LNCAP (cell line): ENCODE data around the gene AFAP1L2.

Experiments used
- TF ChIP-seq, protein P1 (sequence below): fragments of 450-650 bp; IDR thresholded peaks from 2 replicates; pipeline ENCODE4 v1.5.1; 2017; ENCODE audit warnings: mild to moderate bottlenecking

The AFAP1L2 gene

DNA sequence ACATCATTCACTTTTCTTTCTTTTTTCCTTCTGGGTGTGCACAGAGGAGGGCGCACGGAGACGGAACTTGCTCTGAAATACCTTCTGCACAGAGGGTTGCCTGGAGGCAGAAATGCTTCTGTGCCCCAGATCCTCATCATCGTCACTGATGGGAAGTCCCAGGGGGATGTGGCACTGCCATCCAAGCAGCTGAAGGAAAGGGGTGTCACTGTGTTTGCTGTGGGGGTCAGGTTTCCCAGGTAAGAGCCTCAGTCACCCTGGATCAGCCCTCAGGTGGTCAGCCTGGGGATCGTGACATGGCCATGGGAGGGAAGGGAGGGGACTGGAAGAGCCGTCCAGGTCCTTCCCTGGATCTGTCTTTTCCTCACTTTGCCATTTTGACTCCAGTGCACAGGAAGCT, 131.6 kb downstream of the AFAP1L2 start:
- TF ChIP-seq, protein P1, sequence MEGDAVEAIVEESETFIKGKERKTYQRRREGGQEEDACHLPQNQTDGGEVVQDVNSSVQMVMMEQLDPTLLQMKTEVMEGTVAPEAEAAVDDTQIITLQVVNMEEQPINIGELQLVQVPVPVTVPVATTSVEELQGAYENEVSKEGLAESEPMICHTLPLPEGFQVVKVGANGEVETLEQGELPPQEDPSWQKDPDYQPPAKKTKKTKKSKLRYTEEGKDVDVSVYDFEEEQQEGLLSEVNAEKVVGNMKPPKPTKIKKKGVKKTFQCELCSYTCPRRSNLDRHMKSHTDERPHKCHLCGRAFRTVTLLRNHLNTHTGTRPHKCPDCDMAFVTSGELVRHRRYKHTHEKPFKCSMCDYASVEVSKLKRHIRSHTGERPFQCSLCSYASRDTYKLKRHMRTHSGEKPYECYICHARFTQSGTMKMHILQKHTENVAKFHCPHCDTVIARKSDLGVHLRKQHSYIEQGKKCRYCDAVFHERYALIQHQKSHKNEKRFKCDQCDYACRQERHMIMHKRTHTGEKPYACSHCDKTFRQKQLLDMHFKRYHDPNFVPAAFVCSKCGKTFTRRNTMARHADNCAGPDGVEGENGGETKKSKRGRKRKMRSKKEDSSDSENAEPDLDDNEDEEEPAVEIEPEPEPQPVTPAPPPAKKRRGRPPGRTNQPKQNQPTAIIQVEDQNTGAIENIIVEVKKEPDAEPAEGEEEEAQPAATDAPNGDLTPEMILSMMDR: no peak

DNA sequence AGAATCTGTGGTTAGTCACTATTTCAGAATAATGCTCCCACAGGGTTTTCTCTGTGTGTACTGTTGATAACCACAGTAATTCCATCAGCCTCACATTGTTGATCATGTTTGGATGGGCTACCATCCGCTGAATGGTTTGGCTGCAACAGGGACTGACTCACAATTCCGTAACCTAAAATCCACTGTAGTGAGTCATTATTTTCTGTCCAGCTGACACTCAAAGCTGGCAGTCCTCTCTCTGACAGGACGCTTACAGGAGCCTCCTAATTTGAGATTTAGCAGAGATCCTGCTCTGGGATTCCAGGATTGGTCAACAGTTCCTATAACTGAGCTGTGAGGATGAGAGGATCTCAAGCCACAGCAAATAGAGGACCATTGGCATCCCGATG, 132.5 kb downstream of the AFAP1L2 start:
- TF ChIP-seq, protein P1: no peak

DNA sequence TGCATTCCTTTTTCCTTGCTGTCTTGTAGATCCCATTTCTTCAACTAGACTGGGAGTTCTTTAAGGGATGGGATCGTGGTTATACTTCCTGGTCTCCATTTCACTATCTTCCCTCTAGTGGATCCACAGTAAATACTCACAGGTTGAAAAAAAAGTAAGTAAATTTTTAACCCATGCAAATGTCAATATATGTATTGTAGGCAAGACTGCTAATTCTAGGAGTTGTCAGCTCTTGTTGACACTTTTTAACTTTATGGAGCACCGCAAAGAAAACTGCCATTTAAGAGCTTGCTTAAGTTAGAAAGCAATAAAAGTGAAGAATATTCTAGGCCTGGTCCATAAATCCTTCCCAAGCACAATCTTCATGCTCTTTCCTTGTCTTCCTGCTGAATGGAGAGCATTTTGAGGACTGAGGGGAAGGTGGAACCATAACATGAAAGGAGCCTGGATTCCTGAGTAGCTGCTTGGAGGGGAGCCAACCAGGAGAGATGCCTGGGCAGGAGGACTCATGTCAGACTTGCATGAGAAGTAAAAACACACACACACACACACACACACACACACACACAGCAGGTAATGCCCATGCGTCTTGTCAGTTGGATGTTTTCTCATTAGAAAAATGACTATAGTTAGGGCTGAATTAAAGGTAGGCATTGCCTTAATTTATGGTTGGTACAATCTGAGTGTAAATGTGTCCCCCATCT, 133.1 kb downstream of the AFAP1L2 start:
- TF ChIP-seq, protein P1: no peak

DNA sequence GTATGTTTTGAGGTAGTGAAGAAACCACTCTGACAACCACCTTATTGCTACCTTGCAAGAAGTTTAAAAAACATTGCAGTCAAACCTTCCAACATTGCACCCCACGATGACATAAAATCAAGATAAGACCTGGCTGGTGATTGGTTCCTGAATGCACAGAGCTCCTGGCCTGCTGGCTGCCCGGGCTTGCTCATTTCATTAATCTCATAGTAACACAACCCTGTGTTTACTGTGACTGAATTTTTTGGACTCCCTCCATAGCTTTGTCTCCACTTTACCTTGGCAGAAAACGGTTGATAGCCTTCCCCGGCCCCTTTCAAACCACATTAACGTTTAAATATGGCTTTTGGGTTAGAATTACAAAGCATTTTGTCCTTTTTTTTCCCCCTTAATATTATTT, 137.8 kb downstream of the AFAP1L2 start:
- TF ChIP-seq, protein P1: no peak

DNA sequence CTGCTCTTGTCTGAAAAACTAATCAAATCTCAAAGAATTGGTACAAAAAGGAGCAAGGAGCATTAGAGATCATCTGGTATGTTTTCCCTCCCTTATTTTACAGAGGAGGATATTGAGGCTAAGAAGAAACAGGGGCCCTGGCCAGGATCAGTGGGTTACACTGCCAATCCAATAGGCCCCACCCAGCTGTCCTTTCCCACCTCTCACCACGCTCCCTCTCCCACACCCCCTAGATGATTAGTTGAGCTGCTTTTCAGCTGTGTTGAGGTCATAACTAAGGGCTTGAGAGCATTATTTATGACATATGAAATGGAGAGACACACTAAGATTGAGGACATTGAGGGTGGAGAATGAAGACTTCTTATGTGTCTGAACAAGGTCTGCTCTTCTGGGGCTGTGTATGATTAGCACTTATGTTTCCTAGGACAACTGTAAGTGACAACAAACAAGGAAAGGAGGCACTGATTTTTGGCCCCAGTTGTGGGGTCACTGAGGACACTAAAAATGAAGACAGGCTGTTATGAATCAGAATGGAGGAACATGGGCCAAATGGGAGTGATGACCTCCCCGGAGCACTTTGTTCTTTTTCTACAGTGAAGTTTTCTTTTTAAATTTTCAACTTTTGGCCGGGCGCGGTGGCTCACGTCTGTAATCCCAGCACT, 138.8 kb downstream of the AFAP1L2 start:
- TF ChIP-seq, protein P1: no peak

DNA sequence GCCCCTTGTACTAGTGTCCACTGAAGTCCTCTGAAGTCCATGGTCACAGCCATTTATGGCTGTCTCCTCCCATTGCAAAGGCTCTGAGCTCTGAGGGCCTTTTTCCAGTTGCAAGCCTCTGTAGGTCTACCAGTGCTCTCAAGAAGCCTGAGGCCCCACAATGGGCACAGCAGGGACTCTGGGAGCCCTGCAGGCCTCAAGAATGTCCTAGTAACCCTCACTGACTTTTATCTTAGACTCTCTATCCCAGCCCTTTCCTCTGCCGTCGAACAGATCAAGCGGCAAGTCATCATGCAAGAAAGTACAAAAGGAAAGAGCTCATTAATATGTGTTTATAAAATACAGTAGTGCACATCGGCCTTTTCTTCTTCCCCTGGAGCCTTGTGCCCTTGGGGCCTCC, 141.8 kb downstream of the AFAP1L2 start:
- TF ChIP-seq, protein P1: no peak

DNA sequence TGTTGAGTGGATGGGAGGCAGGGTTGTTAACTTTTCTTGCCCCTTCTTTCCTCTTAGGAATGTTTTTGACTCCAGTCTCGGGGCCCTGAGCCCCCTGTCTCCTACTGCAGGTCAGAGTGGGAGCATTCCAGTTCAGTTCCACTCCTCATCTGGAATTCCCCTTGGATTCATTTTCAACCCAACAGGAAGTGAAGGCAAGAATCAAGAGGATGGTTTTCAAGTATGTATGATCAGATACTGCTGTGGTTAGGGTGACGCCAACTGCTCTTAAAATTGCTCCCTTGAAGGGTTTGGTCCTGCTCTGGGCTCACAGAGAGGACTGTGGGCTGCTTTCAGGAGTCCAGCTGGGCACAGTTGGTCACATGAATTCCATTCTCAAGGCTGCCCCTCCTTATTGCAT, 143.2 kb downstream of the AFAP1L2 start:
- TF ChIP-seq, protein P1: no peak
